ENCODE results near the gene RET.

GRCh38 chr10:43082746-43083145, 5.9 kb downstream of the RET start:
- TF ChIP-seq CTCF (IDR thresholded peaks at IDR 0.05; ENCODE audit: low read depth, low read length), result no peak
- no peak for TF ChIP-seq EZH2phosphoT487 (IDR thresholded peaks at IDR 0.05; ENCODE audit: low read depth)

All from OCI-LY3 (cell line).